HG02798 (cell line): ENCODE results near the gene C10orf71.

ENCODE experiments used
- ATAC-seq: cut with Tn5 transposase; IDR thresholded peaks from one replicate; pipeline ENCODE4 v1.9.1; 2021; ENCODE audit warnings: mild to moderate bottlenecking; ENCODE audit not compliant: unreplicated experiment, poor library complexity

The C10orf71 gene

GRCh38 chr10:49330127-49330665, 31.2 kb downstream of the C10orf71 start:
- no peak for ATAC-seq

- ATAC-seq = no peak
Observed at GRCh38 chr10:49331431-49331830, 32.5 kb downstream of the C10orf71 start.

- no peak for ATAC-seq
Observed at GRCh38 chr10:49332333-49332732, 33.4 kb downstream of the C10orf71 start.

GRCh38 chr10:49332768-49333167, 33.8 kb downstream of the C10orf71 start:
- no peak for ATAC-seq

GRCh38 chr10:49333192-49333591, 34.2 kb downstream of the C10orf71 start:
- no peak for ATAC-seq

- no peak for ATAC-seq
Observed at GRCh38 chr10:49334964-49335363, 36.0 kb downstream of the C10orf71 start.

GRCh38 chr10:49335364-49335972, 36.5 kb downstream of the C10orf71 start:
- ATAC-seq = no peak

- ATAC-seq = no peak
Observed at GRCh38 chr10:49338604-49339003, 39.6 kb downstream of the C10orf71 start.

GRCh38 chr10:49344840-49345239, 45.9 kb downstream of the C10orf71 start:
- ATAC-seq = no peak

GRCh38 chr10:49347342-49347741, 48.4 kb downstream of the C10orf71 start:
- no peak for ATAC-seq

GRCh38 chr10:49347827-49348226, 48.9 kb downstream of the C10orf71 start:
- no peak for ATAC-seq

GRCh38 chr10:49348593-49348992, 49.6 kb downstream of the C10orf71 start:
- no peak for ATAC-seq

GRCh38 chr10:49349390-49349789, 50.4 kb downstream of the C10orf71 start:
- ATAC-seq = no peak

GRCh38 chr10:49350138-49350537, 51.2 kb downstream of the C10orf71 start:
- ATAC-seq = no peak

- ATAC-seq = no peak
Observed at GRCh38 chr10:49350846-49351532, 52.0 kb downstream of the C10orf71 start.

GRCh38 chr10:49351669-49352068, 52.7 kb downstream of the C10orf71 start:
- no peak for ATAC-seq

- no peak for ATAC-seq
Observed at GRCh38 chr10:49352323-49352722, 53.4 kb downstream of the C10orf71 start.

GRCh38 chr10:49353026-49353894, 54.3 kb downstream of the C10orf71 start:
- ATAC-seq = no peak

- no peak for ATAC-seq
Observed at GRCh38 chr10:49353895-49354566, 55.1 kb downstream of the C10orf71 start.

- ATAC-seq = no peak
Observed at GRCh38 chr10:49354593-49354992, 55.6 kb downstream of the C10orf71 start.
